SJCRH30 (cell line): ENCODE data around the gene TLL2. TPM values are rescaled to one million over a fixed set of nuclear protein-coding genes. Genes with fewer than 3 reads are reported as not detected.
A peak's percentile ranks its signal among the peaks of the same experiment; 100 is the strongest.

Experiments
- DNase-seq, 2 experiments: peaks; one replicate each; pipeline ENCODE4 v3.0.0-alpha.2; 2015 to 2020
- H3K27ac ChIP-seq: fragments of 250-450 bp; sonication (Bioruptor Pico); 2 replicates; pipeline ENCODE4 v1.5.1; 2020; ENCODE audit warnings: mild to moderate bottlenecking, moderate library complexity
- H3K27me3 ChIP-seq: fragments of 250-450 bp; sonication (Bioruptor Pico); 2 replicates; pipeline ENCODE4 v1.5.1; 2020; ENCODE audit warnings: mild to moderate bottlenecking, moderate library complexity
- H3K36me3 ChIP-seq: fragments of 250-450 bp; sonication (Bioruptor Pico); 2 replicates; pipeline ENCODE4 v1.5.1; 2020; ENCODE audit warnings: mild to moderate bottlenecking, moderate library complexity
- H3K4me1 ChIP-seq: fragments of 250-450 bp; sonication (Bioruptor Pico); 2 replicates; pipeline ENCODE4 v1.5.1; 2020; ENCODE audit warnings: mild to moderate bottlenecking, moderate library complexity
- H3K4me3 ChIP-seq: fragments of 250-450 bp; sonication (Bioruptor Pico); 2 replicates; pipeline ENCODE4 v1.5.1; 2020; ENCODE audit warnings: mild to moderate bottlenecking, moderate library complexity
- H3K9me3 ChIP-seq: fragments of 250-450 bp; sonication (Bioruptor Pico); replicated peaks from 2 replicates; pipeline ENCODE4 v1.5.1; 2020; ENCODE audit warnings: mild to moderate bottlenecking, moderate library complexity
- total RNA-seq: library from RNA; depleted of rRNA; stranded (reverse); fragments of >200 nt; shearing (Covaris generic); gene quantifications from 2 replicates; pipeline ENCODE4 v1.2.3, GENCODE V29; 2014

TLL2 gene
- total RNA-seq, 1 experiment from 2014 or later: 9.2 TPM

GRCh38 chr10:96496281-96496925 lies 17.3 kb downstream of the TLL2 start:
- Histone ChIP-seq H3K36me3 (no peaks in the 10 kb centered on the region), H3K27me3 (no peaks in the 10 kb centered on the region), H3K27ac (no peak overlapping the region), H3K4me3 (no peak overlapping the region), H3K9me3 (no peaks in the 10 kb centered on the region), H3K4me1 (no peaks in the 10 kb centered on the region)
- peak; percentile 34 to 45 for DNase-seq

DNA sequence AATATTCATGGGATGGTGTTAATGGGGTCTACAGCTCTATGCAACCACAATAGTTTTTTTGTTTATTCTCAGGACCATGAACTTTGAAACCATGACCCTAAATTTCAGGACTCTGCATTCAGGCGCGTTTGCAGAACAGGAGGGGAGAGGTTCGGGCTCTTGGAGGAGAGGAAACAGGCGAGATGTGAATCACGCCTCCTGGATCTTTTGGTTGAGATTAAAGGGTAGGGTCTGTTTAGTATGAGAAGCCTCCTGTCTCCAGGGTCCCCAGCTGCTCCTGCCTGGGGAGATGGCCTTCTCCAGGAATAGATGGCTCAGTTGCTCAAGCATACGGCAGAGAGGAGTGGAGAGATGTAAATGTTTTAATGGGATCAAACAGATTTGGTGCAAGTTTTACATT lies 18.2 kb downstream of the TLL2 start:
- Histone ChIP-seq H3K36me3 (no peaks in the 10 kb centered on the region), H3K27ac (no peak overlapping the region), H3K4me1 (no peaks in the 10 kb centered on the region), H3K27me3 (no peaks in the 10 kb centered on the region), H3K9me3 (no peaks in the 10 kb centered on the region), H3K4me3 (no peak overlapping the region)
- no peak for DNase-seq

- Histone ChIP-seq H3K27me3 (no peaks in the 10 kb centered on the region), H3K4me3 (no peak overlapping the region), H3K9me3 (no peaks in the 10 kb centered on the region), H3K36me3 (no peaks in the 10 kb centered on the region), H3K4me1 (no peaks in the 10 kb centered on the region), H3K27ac (no peak overlapping the region)
- no peak for DNase-seq
Measured at GRCh38 chr10:96494694-96495093, 19.0 kb downstream of the TLL2 start.

DNA sequence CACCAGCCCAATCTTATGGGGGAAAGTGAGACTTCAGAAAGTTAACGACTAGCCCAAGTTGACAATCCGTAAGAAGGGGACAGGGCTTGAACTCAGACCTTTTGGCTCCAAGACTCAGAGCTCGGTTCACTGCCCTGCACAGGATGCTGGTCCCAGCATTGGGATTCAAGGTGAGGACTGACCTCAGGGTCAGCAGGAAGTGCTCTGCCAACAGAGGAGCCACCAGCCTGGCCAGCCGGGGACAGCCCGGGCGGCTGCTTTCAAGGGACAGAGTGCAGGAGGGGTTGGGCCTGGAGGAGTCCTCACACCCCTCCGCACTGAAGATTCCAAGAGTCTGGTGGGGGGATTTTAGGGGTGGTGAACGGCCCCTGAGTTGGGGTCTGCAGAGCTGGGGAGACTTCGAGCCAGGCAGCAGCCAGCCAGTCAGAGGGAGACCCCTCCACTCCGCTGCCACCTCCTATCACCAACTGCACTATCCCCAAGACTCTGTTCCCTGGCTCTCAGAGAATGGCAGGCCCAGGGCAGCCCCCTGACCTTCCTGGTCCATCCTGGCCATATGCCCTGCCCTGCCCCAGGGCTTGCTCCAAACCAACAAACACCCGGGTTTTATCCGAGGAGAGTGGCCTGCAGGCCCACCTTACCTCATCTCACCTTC lies 19.7 kb downstream of the TLL2 start:
- Histone ChIP-seq H3K27me3 (no peaks in the 10 kb centered on the region), H3K4me3 (no peak overlapping the region), H3K36me3 (no peaks in the 10 kb centered on the region), H3K27ac (no peak overlapping the region), H3K4me1 (no peaks in the 10 kb centered on the region), H3K9me3 (no peaks in the 10 kb centered on the region)
- DNase-seq: no peak

DNA sequence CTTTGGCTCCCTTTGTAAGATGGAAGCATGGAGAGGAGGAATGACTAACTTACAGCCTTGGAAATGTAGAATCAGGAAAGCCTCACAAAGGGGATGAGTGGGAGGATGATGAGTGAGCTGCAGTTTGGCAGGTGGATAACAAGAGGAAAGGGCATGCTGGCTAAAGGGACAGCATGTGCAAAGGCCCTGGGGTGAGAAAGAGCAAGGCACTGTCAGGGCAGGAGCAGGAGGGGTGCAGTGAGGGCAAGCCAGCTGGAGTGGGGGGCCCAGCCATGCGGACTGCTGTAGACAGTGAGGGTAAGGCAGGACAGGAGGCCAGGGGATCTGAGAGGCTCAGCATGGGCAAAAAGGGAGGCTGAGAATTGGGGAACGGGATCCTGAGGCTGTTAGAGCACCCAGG lies 20.5 kb downstream of the TLL2 start:
- Histone ChIP-seq H3K27me3 (no peaks in the 10 kb centered on the region), H3K4me3 (no peak overlapping the region), H3K9me3 (no peaks in the 10 kb centered on the region), H3K27ac (no peak overlapping the region), H3K36me3 (no peaks in the 10 kb centered on the region), H3K4me1 (no peaks in the 10 kb centered on the region)
- DNase-seq: no peak

DNA sequence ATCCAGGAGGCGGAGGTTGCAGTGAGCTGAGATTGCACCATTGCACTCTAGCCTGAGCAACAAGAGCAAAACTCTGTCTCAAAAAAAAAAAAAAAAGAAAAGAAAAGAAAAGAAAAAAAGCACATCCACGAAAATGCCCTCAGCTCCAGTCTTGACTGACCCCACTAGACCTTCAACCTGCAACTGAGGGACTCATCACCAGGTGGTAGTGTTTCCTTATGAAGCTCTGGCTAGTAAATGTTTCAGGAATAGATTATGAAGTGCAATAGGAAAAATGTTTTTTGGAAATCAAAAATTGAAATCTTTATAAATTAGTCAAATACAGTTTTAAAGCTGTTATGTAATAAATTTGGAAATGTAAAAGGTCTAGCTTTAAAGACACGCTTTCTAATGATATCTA lies 22.4 kb downstream of the TLL2 start:
- Histone ChIP-seq H3K36me3 (no peaks in the 10 kb centered on the region), H3K27ac (no peak overlapping the region), H3K9me3 (no peaks in the 10 kb centered on the region), H3K27me3 (no peaks in the 10 kb centered on the region), H3K4me1 (no peaks in the 10 kb centered on the region), H3K4me3 (no peak overlapping the region)
- no peak for DNase-seq

DNA sequence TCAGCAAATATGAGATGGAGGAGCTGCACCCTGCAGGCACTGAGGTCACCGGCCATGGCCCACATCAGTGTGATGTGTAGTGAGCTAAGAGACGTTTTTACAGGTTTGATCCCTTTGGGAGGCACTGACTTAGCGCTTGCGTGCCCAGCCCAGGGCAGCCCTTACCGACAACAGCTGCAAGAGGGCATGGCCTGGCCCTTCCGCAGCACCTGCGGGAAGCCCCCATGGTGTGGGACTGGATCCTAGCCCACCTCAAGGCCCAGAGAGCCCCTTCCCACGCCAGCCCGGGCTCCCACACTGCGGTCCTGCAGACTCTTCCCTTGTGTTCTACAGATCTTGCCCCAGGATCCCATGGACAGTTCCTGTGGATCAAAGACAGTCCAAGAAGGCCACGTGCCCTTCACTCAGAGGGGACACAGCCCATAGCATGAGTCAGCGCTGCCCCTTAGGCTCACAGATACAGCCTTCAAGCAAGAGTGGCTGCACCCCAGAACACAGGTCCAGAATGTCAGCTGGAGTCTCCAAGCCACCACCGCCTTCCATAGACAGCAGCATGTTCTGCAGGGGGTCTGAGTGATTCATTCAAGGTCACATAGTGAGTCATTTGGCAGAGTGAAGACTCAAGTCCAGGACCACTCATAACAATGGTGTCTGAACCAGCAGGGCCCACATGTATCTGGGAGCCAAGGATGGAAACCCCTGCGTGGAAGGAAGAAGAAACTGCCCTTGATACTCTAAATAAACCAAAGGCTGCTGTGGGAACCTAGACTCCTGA lies 25.4 kb downstream of the TLL2 start:
- no peak overlapping the region for H3K4me3 ChIP-seq
- DNase-seq: no peak
- no peaks in the 10 kb centered on the region for H3K4me1 ChIP-seq
- no peaks in the 10 kb centered on the region for H3K36me3 ChIP-seq
- H3K27ac ChIP-seq: no peak overlapping the region
- no peaks in the 10 kb centered on the region for H3K27me3 ChIP-seq
- H3K9me3 ChIP-seq: no peaks in the 10 kb centered on the region

DNA sequence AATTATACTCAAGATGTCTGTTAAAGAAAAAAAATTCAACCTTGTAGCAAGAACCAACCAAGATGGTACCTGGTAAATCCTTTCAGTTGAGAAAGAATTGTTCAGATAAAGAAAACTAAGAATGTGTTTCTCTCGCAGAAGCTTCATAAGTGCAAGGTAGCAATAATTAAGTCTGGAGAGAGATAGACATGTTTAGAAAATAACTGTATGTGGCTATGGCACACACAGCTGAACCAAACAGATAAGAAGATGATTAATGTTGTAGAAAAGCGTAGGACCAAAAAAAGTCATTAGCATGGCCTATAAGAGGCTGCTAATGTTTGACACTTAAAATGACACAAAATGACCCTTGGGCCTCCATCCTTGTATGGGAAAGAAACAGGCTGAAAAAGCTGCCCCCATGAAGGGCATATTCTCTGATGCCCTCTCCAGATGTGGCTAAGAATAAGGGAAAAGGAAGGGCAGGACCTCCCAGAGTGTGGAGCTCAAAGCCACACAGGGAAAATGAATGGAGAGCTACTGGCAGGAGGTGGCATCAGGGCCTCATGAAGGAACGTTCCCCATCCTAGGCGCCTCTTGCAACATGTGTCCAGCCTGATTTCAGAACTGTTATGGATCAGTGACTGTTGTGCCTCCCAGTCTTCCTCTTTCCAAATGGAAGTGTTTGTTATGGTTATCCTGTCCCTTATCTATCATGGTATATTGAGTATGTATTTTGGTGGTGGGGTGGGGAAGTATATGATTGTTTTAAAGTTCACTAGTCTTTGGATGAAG lies 30.7 kb downstream of the TLL2 start:
- no peaks in the 10 kb centered on the region for H3K9me3 ChIP-seq
- no peaks in the 10 kb centered on the region for H3K27me3 ChIP-seq
- DNase-seq: no peak
- H3K4me3 ChIP-seq: no peak overlapping the region
- H3K36me3 ChIP-seq: no peaks in the 10 kb centered on the region
- H3K4me1 ChIP-seq: no peaks in the 10 kb centered on the region
- H3K27ac ChIP-seq: no peak overlapping the region

GRCh38 chr10:96478355-96478754 lies 35.4 kb downstream of the TLL2 start:
- Histone ChIP-seq H3K27ac (no peak overlapping the region), H3K27me3 (no peaks in the 10 kb centered on the region), H3K4me1 (no peaks in the 10 kb centered on the region), H3K36me3 (no peaks in the 10 kb centered on the region), H3K9me3 (no peaks in the 10 kb centered on the region), H3K4me3 (no peak overlapping the region)
- DNase-seq: no peak

DNA sequence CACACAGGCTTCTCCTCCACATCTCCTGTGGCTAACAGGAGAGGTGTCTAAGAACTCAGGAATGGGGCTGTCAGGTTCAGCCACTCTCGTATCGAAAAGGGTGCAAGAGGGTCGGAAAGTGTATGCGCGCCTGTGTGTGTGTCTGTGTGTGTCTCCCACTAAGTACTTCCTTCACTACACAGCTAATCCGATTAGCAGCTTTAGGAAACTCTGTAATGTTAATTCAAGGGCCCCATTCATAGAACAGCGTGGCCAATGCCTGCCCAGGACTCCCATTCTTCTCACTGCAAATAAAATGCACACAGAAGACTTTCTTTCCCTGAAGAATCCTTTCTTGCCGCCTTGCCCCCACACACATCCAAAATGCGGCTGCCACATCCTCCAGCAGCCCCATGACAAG lies 39.9 kb downstream of the TLL2 start:
- peaks cover 20% of the 10 kb centered on the region for H3K4me1 ChIP-seq
- no peaks in the 10 kb centered on the region for H3K27me3 ChIP-seq
- no peaks in the 10 kb centered on the region for H3K9me3 ChIP-seq
- no peak overlapping the region for H3K4me3 ChIP-seq
- no peak overlapping the region for H3K27ac ChIP-seq
- no peaks in the 10 kb centered on the region for H3K36me3 ChIP-seq
- DNase-seq: no peak

GRCh38 chr10:96470116-96470743 lies 43.5 kb downstream of the TLL2 start:
- Histone ChIP-seq H3K4me1 (peaks cover 24% of the 10 kb centered on the region), H3K4me3 (no peak overlapping the region), H3K36me3 (no peaks in the 10 kb centered on the region), H3K9me3 (no peaks in the 10 kb centered on the region), H3K27me3 (no peaks in the 10 kb centered on the region), H3K27ac (no peak overlapping the region)
- peak; percentile 59 to 76 for DNase-seq

GRCh38 chr10:96468845-96469244 lies 44.9 kb downstream of the TLL2 start:
- H3K9me3 ChIP-seq: no peaks in the 10 kb centered on the region
- peak; percentile 48 to 67 for DNase-seq
- no peak overlapping the region for H3K4me3 ChIP-seq
- peak overlapping the region; percentile 48 for H3K27ac ChIP-seq
- H3K27me3 ChIP-seq: no peaks in the 10 kb centered on the region
- H3K36me3 ChIP-seq: no peaks in the 10 kb centered on the region
- H3K4me1 ChIP-seq: peaks cover 24% of the 10 kb centered on the region

GRCh38 chr10:96465599-96465998 lies 48.1 kb downstream of the TLL2 start:
- Histone ChIP-seq H3K27me3 (no peaks in the 10 kb centered on the region), H3K36me3 (no peaks in the 10 kb centered on the region)

DNA sequence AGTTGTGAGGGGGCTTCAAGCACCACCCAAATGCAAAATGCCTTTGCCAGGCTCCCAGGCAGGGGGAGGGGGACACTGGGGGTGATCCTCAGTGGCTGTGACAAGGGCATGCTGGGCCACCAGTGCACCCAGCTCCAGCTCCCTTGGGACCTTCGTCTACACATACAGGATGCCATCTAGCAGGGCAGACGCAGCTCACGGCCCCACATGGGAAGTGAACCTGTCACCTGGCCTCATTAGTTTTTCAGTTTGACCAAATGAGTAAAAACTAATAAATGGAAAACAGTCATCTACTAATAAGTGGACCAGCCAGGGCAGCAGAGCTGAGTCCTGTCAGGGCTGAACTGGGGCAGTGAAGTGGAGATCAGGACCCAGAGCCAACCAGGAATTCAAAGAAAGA lies 50.2 kb downstream of the TLL2 start:
- no peak for DNase-seq
- H3K9me3 ChIP-seq: no peaks in the 10 kb centered on the region
- H3K27me3 ChIP-seq: no peaks in the 10 kb centered on the region
- H3K4me3 ChIP-seq: no peak overlapping the region
- H3K27ac ChIP-seq: no peak overlapping the region
- no peaks in the 10 kb centered on the region for H3K36me3 ChIP-seq
- peaks cover 2% of the 10 kb centered on the region; the same call in 1 of the 2 replicates for H3K4me1 ChIP-seq

More at GRCh38 chr10:96465599-96465998, 48.1 kb downstream of the TLL2 start:
- Histone ChIP-seq H3K4me1 (peaks cover 22% of the 10 kb centered on the region), H3K27ac (no peak overlapping the region), H3K9me3 (no peaks in the 10 kb centered on the region), H3K4me3 (no peak overlapping the region)
- no peak for DNase-seq
